COLO668 (cell line): ENCODE measurements around the gene CFAP90.
A peak's percentile ranks its signal among the peaks of the same experiment; 100 is the strongest.

ENCODE experiments used
- DNase-seq: peaks from one replicate; lab custom pipeline; 2025; ENCODE audit not compliant: unreplicated experiment; lab: John Stamatoyannopoulos, UW

Gene CFAP90

GRCh38 chr5:7868427-7868772 lies 17.5 kb upstream of the CFAP90 start:
- no peak for DNase-seq

DNA sequence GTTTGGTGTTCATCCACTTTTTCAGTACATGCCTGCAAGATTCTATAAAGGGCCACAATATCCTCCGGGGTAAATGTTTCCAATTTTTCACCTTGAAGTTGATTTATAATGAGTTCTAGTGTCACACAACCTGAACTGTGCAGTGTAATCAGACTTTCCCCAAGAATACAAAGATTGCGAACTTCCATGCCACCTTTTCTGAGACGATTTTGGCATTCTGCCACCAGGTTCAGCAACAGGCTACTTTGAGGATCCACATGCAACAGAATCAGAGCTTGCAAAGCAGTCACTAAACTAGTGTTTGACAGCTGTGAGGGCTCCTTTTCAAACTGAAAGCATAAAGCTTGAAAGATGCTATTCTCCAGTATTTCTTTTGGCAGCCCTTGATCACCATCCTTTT lies 16.3 kb upstream of the CFAP90 start:
- DNase-seq, result no peak

- DNase-seq, result no peak
These were observed 15.3 kb upstream of the CFAP90 start for GRCh38 chr5:7866196-7866595.

GRCh38 chr5:7857926-7858632 lies 7.1 kb upstream of the CFAP90 start:
- DNase-seq, result no peak

DNA sequence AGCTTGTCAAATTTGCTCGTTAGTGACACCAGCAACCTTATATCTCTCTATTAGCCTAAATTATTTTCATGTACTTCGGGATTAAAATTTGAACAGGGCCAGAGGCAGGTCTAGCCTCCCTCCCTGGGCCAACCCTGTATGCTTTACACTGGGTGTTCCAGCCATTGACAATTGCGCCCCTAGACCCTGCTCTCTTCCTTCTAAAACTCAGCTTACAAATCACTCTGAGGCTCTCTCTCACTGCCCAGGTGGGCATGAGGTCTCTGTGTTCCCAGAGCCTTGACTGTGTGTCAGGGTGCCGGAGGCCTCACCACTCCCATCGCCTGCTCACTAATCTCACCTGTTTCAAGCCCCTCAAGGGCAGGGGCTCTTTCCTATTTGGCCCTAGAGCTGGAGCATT lies 6.4 kb upstream of the CFAP90 start:
- no peak for DNase-seq

- DNase-seq, result no peak
These were observed 5.9 kb upstream of the CFAP90 start for GRCh38 chr5:7856855-7857254.

GRCh38 chr5:7855611-7856010 lies 4.7 kb upstream of the CFAP90 start:
- no peak for DNase-seq

DNA sequence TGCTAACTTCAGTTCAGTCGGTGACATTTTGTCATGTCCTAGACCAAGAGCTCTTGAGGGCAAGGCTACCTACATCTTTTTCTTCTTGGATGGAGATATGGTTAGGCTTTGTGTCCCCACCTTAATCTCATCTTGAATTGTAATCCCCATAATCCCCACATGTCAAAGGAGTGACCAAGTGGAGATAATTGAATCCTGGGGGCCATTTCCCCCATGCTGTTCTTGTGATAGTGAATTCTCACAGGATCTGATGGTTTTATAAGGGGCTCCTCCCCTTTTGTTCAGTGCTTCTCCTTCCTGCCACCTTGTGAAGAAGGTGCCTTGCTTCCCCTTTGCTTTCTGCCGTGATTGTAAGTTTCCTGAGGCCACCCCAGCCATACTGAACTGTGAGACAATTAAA lies 2.1 kb upstream of the CFAP90 start:
- DNase-seq, result no peak

DNA sequence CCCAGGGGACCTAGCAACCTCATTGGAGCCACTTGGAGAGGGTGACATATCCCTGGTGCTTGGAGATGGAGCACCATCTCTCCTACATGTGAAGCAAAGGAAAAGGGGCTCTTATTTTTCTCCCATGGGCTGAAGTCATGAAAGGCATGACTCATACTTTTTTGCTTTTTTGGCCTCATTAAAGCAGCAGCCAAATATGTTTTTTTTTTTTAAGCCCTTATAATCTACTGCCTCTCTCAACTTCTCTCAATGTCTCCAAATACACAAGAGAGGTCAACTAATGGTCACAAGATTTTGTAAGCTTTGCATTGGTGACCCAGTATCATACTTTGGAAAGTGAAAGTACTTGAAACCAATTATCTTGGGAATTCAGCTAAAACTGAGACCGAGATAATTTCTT lies 1.6 kb upstream of the CFAP90 start:
- no peak for DNase-seq

GRCh38 chr5:7851617-7852289 lies 820 bp upstream of the CFAP90 start:
- no peak for DNase-seq

DNA sequence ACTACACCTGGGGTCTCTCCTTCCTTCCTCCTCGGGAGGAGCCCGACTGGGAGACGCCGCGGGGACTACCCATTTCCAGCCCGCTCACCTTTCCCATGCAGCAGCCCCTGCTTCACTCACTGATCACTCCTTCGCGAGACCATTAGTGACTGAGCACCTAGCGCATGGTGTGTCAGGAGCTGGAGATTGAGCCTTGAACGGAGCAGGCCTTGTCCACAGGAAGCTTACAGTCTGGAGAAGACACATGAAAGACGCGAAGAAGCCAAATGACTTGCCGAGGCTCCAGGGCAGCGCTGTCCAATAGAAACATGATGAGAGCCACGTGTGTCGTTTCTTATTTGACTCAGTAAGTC lies 283 bp upstream of the CFAP90 start:
- no peak for DNase-seq

GRCh38 chr5:7849681-7850394 lies 1.1 kb downstream of the CFAP90 start:
- peak; percentile 35 for DNase-seq

GRCh38 chr5:7848296-7848695 lies 2.6 kb downstream of the CFAP90 start:
- no peak for DNase-seq

DNA sequence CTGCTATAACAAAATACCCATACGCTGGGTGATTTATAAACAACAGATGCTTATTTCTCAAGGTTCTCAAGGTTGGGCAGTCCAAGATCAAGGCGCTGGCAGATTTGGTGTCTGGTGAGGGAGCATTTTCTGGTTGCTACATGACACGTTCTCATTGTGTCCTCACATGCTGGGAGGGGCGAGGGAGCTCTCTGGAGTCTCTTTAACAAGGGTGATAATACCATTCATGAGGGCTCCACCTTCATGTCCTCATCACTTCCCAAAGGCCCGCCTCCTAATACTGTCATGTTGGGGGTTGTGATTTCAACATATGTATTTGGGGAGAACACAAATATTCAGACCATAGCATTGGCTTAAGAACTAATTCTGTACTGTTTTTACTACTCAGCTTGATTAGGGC lies 4.6 kb downstream of the CFAP90 start:
- DNase-seq, result no peak

GRCh38 chr5:7845557-7845956 lies 5.4 kb downstream of the CFAP90 start:
- no peak for DNase-seq

- no peak for DNase-seq
These were observed 6.0 kb downstream of the CFAP90 start for GRCh38 chr5:7844901-7845300.

- DNase-seq, result no peak
These were observed 8.4 kb downstream of the CFAP90 start for GRCh38 chr5:7842531-7842930.

GRCh38 chr5:7837403-7837802 lies 13.5 kb downstream of the CFAP90 start:
- DNase-seq, result no peak

GRCh38 chr5:7834982-7835381 lies 16.0 kb downstream of the CFAP90 start:
- no peak for DNase-seq

GRCh38 chr5:7828269-7828668 lies 22.7 kb downstream of the CFAP90 start:
- no peak for DNase-seq

DNA sequence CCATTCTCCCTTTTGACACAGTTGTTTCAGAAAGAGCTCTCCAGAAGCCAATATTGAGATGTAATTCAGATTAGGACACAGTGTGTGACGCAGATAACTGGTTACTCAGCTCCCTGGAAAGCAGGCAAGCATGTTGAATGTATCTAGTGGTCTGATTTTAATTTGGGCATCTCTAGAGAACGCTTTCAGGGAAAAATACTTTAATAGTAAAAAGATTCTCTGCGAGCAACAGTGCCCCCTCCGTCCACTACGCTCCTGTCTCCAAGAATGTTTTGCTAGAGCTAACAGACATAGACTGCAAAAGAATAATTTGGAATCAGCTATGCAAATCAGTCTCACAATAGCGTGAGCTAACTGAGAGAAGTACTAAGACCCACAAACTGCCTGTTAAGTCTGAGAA lies 23.3 kb downstream of the CFAP90 start:
- DNase-seq, result no peak

- no peak for DNase-seq
These were observed 25.3 kb downstream of the CFAP90 start for GRCh38 chr5:7825630-7826029.
